NCI-H524 (cell line): Measurements from ENCODE around the gene GGACT.
A peak's percentile ranks its signal among the peaks of the same experiment; 100 is the strongest.
"Not testable (repeated sequence)": the region's sequence is repeated elsewhere in the genome, so short reads cannot be mapped to it uniquely, and the experiment has no call there.

Source experiments
- DNase-seq, 2 experiments: peaks; one replicate each; lab custom pipeline; 2025; lab: John Stamatoyannopoulos, UW

Gene GGACT

GRCh38 chr13:100529666-100530377 lies 58.8 kb downstream of the GGACT start:
- DNase-seq: no peak

- no peak for DNase-seq
These were observed 59.8 kb downstream of the GGACT start for GRCh38 chr13:100528820-100529219.

DNA sequence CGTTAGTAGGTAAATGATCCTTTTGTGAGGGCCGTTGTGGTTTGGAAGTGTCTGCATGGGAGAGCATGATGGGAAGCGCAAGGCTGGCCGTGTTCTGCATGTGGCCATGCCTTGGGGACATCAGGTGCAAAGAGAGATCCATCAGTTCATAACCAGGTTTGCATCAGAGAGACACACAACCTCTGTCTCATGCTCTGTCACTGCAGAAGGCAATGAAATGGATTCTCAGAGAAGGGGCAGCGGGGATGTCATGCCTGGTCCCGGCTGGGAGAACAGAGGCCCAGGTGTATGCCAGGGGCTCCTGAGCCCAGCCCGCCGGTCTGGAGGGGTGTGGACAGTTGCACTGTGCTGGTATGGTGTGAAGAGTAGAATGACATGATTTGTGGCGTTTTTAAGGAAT lies 60.2 kb downstream of the GGACT start:
- DNase-seq: no peak

DNA sequence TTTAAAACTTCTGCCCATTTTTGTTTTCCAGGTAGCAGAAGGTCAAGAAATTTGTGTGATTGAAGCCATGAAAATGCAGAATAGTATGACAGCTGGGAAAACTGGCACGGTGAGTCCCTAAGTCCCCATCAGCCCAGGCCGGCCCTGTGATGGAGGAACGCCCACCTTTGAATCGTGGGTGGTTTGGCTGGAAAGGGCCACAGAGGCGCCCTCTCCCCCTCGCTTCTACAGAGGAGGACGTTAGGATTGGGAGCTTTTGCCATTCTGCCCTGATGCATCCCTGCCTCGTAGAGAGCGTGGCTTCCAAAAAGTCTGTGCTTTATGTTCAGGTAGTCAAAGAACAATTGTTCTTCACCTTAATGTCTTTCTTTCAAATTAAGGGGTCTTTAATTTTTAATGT lies 60.9 kb downstream of the GGACT start:
- no peak for DNase-seq

GRCh38 chr13:100526318-100527000 lies 62.1 kb downstream of the GGACT start:
- peak; percentile 6 to 70 for DNase-seq

DNA sequence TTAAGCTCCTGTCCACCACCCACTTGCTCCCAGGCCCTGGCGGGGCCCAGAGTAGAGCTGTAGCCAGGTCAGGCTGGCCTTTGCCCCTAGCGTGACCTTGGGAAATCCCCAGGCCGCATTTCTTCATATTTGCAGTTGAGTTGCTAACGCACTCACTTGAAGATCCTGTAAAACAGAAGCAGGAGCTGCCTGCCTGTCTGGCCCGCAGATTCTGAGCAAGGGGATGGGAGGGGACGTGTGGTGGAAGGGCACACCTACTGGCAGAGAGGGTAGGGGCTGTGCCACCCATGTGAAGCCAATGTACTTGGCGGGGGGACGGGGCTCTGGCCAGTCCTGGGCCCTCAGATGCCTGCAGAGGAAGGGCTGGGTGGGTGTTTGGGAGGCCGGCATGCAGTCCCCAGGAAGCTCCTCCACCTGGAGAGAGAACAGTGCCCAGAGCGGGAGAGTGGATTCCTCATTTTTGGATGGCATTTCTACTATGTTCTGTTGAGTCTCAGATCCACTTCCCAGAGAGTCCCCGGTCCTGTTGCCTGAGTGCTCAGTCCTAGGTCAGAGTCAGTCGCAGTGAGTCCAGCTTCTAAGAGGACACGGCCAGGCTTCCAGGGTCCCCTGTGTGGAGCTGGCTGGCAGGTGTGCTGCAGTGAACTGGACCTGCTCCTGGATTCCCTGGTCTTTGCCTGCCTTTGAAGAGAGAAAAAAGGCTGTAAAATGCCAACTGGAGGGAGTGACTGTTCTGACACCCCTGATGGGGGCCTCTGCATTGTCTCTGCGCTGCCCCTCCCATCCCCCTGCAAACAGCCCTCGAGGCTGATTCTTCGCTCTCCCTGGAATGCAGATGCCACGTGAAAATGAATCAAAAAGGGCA lies 62.9 kb downstream of the GGACT start:
- no peak for DNase-seq

DNA sequence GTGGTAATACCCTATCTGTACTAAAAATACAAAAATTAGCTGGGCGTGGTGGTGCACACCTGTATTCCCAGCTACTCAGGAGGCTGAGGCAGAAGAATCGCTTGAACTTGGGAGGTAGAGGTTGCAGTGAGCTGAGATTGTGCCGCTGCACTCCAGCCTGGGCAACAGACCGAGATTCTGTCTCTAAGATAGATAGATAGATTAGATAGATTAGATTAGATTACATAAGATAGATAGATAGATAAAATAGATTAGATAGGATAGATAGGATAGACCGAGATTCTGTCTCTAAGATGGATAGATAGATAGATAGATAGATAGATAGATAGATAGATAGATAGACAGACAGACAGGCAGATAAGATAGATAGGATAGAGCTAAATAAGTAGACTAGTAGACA lies 63.9 kb downstream of the GGACT start:
- not testable (repeated sequence) for DNase-seq

GRCh38 chr13:100523981-100524386 lies 64.6 kb downstream of the GGACT start:
- DNase-seq: no peak

- no peak for DNase-seq
These were observed 65.2 kb downstream of the GGACT start for GRCh38 chr13:100523411-100523810.

DNA sequence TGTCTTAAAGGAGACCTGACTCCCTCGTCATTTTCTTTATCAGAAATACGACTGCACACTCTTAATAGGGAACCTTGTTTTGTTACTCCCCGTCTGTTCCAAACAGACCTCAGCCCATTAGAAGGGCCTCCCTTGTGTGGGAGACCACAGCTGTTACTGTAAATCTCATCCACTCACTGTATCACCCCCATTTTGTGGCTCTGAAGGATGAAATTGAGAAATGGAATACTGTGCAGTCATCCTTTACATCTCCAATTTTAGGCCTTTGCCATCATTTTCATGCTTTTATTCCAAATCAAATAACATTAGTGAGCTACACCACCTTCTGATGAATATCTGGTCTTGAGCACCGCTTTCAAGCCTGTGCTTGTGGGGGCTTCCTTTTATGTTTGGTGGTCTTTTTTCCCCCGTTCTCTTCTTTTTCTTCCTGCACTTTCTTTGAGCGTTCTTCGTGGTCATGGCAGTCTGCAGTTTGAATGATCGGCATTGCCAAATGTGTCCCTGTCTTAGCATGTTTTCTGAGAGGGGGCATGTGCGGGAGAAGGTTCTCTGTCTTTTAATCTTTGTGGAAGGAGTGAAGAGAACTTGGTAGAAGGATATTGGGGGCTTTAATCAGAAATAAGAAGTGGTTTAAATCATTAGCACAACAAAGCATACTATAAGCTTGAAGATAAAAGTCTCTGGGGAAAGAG lies 65.8 kb downstream of the GGACT start:
- peak; percentile 2 to 66 for DNase-seq

- peak; percentile 38 to 74 for DNase-seq
These were observed 66.6 kb downstream of the GGACT start for GRCh38 chr13:100521851-100522617.

DNA sequence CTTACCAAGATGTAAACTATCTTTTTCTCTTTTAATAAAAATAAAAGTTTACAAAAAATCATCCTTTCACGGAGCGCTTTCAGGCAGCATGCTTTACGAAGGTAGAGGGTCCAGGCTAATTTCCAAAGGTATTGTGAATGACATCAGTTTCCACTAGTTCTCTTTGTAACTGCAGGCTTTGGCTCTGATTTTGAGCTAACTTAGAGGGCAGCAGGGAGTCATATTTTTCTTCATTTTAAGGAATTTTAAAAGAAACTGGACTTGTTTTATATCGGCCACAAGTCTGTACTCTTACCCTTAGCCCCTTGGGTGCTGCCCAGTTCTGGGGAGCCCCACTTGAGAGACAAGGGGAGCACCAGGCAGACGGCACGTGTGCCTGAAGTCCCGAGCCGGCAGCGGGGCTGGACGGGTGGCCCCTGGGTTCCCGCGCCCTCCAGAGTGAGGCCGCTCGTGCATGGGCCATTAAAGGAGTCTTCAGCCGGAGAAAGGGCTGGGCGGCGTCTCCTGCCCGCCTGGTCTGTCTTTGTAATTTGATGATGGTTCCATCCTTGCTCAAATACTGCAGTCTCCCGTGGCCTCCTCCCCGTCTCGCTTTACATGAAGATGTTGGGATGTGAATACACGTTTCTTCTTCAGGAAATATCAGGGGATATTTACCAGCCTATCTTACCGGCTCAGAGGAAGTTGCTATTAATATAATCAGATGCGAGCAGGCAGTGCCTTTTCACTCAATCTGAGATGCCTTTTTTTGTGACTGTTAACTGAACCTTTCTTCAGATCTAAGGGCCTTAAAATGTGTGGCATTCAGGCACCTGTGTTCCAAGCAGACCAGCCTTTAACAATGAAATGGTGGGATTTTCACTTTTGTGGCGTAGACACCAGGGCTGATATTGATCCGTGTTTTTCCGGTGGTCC lies 67.4 kb downstream of the GGACT start:
- DNase-seq: peak; percentile 35 to 58

GRCh38 chr13:100519626-100520025 lies 69.0 kb downstream of the GGACT start:
- no peak for DNase-seq

GRCh38 chr13:100518394-100519062 lies 70.1 kb downstream of the GGACT start:
- DNase-seq: no peak

GRCh38 chr13:100517728-100518127 lies 70.9 kb downstream of the GGACT start:
- DNase-seq: no peak

GRCh38 chr13:100517135-100517534 lies 71.5 kb downstream of the GGACT start:
- DNase-seq: no peak

DNA sequence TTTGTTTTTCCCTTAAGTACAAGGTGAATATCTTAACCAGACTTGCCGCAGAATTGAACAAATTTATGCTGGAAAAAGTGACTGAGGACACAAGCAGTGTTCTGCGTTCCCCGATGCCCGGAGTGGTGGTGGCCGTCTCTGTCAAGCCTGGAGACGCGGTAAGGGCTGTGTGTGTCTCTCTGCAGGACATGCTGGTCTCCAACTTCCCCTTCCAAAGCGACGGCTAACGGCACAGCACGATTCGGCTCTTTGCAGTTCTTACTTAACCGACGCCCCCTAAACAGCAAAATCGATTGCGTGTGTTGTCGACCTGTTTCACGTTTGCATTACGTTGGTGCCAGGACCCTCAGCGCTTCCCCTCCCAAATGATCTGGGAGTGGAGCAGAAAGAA lies 73.2 kb downstream of the GGACT start:
- DNase-seq: no peak

DNA sequence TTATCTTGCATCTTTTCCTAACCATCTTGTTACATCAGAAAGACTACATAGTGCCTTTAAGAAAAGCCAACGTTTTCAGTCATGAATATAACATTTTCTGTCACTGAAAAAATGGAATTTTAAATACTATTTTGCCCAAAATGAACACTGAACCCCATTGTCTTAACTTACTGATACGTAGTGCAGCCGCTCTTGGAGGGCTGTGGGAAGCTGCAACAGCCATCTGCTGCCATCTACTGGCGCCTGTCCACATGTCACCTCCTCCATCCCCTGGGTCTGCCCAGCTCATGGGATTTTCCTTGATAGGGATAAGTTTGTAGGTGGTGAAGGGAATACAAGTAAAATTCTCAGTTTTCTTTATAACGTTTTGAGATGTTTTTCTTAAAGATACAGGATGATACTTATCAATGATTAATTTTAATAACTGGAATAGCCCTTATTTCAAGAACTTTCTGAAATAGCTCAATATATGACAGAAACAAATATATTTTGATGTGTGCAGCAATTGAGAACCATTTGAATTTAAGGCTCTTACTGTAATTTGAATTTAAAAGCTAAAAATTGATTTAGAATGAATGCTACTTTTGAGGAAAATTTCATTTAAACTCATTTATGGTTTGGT lies 73.7 kb downstream of the GGACT start:
- DNase-seq: peak; percentile 55 to 73

- DNase-seq: peak in 1 of 2 experiments; percentile 49
These were observed 74.5 kb downstream of the GGACT start for GRCh38 chr13:100513987-100514670.
